Measurements from ENCODE around the gene GTPBP6.

DNA sequence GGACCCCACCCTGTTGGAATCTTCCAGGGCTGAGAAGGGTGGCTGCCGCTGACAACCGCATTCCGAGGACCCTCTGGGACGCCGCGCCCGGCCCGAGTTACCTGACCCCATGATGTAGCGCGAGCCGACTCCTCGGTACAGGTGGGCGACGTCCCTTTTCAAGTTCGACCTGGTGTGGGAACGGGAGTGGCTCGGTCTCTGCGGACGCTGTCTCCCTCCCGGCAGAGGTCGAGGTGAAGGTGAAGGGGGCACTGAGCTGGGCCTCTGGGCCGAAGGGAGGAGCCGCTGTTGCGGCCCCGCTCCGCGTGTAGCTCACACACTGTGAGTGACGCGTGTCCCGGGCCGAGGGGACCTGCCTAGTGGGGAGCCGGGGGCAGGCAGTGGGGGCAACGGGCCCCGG lies 4.5 kb downstream of the GTPBP6 start:
- no peak for TF ChIP-seq POLR2AphosphoS5 (IDR thresholded peaks at IDR 0.05; ENCODE audit: borderline replicate concordance, low read depth, low read length)
- no peak for TF ChIP-seq EZH2 (IDR thresholded peaks at IDR 0.05)
